Thyroid gland (tissue), 4 donors: ENCODE data around the gene NTF3. TPM values are rescaled to one million over a fixed set of nuclear protein-coding genes. Genes with fewer than 3 reads are reported as not detected.

Experiments
- DNase-seq, 2 donors: peaks; one replicate each; pipeline ENCODE4 v3.0.0-alpha.2; 2019
- H3K27ac ChIP-seq, 3 donors: fragments of 200-600 bp; sonication (generic); 1 replicate in 2 of 3; 2 replicates in 1 of 3; pipeline ENCODE4 v1.5.1; 2016 to 2019; ENCODE audit warnings: mild to moderate bottlenecking in 1 of 3, moderate library complexity in 1 of 3
- H3K27me3 ChIP-seq: fragments of 200-600 bp; sonication (generic); one replicate; pipeline ENCODE4 v1.5.1; 2019
- H3K36me3 ChIP-seq, 2 donors: fragments of 200-600 bp; sonication (generic); one replicate each; pipeline ENCODE4 v1.5.1; 2016 to 2019
- H3K4me1 ChIP-seq, 2 donors: fragments of 200-600 bp; sonication (generic); one replicate each; pipeline ENCODE4 v1.5.1; 2017 to 2019
- H3K4me3 ChIP-seq, 3 donors: fragments of 200-600 bp; sonication (generic); replicated peaks in 1 of 3; 1 replicate in 2 of 3; 2 replicates in 1 of 3; pipeline ENCODE4 v1.5.1; 2016; ENCODE audit warnings: mild to moderate bottlenecking in 1 of 3
- H3K9me3 ChIP-seq: fragments of 200-600 bp; sonication (generic); one replicate; pipeline ENCODE4 v1.5.1; 2017
- POLR2A ChIP-seq, 2 donors: fragments of 450-650 bp; IDR thresholded peaks; one replicate each; pipeline ENCODE4 v1.6.1; 2017; ENCODE audit warnings: antibody characterized with exemption in 2 of 2, mild to moderate bottlenecking in 2 of 2, moderate library complexity in 1 of 2
- WGBS, 2 donors: methylation state at CpG; one replicate each; pipeline ENCODE4 v1.1.5; 2017; 5-methylcytosine and 5-hydroxymethylcytosine counted together
- intact Hi-C: fragments of 100-400 bp; cut with DNase I; formaldehyde crosslinking; loops from one replicate; pipeline ENCODE4 v1.15.1; 2023
- total RNA-seq, 4 donors: library from RNA; depleted of rRNA; stranded (reverse); fragments of >200 nt; gene quantifications; one replicate each; pipeline ENCODE4 v1.2.3, GENCODE V29; 2016
- TF ChIP-seq, protein P1 (sequence below), 6 experiments: fragments of 200-600 bp in 3 of 6; fragments of 450-650 bp in 3 of 6; sonication (generic) in 3 of 6; IDR thresholded peaks; one replicate each; pipeline ENCODE4 v1.5.1; 2016 to 2019; ENCODE audit warnings: antibody characterized with exemption in 6 of 6, mild to moderate bottlenecking in 2 of 6, inconsistent platforms in 1 of 6, moderate library complexity in 1 of 6

NTF3 gene
- total RNA-seq, 4 donors from 2014 or later: not detected

DNA sequence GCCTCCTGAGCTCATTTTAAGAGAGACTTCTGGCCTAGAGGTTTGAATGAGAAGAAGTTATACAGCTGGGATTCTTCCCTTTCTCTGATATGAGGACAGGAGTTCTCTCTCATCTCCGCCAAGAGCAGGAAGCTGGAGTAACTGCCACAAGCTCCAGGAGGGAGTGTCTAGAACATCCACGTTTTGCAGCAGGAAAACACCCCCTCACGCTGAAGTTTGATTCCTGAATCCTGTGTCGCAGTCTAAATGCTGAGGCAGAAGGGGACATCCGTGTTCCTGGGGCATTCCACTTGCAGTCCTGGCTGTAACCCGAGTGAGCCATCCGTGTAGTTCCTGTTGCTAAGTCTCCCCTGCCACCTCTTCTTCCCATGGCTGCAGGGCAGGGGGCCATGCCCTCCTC lies 38.3 kb downstream of the NTF3 start:
- no peak for DNase-seq
- H3K36me3 ChIP-seq: no peaks in the 10 kb centered on the region
- WGBS, 2 donors: 68 to 77% methylated on average over 7 of the region's 7 CpGs
- no peak overlapping the region for H3K4me3 ChIP-seq
- no peaks in the 10 kb centered on the region for H3K4me1 ChIP-seq
- intact Hi-C loops: no loop called here
- TF ChIP-seq, protein P1, sequence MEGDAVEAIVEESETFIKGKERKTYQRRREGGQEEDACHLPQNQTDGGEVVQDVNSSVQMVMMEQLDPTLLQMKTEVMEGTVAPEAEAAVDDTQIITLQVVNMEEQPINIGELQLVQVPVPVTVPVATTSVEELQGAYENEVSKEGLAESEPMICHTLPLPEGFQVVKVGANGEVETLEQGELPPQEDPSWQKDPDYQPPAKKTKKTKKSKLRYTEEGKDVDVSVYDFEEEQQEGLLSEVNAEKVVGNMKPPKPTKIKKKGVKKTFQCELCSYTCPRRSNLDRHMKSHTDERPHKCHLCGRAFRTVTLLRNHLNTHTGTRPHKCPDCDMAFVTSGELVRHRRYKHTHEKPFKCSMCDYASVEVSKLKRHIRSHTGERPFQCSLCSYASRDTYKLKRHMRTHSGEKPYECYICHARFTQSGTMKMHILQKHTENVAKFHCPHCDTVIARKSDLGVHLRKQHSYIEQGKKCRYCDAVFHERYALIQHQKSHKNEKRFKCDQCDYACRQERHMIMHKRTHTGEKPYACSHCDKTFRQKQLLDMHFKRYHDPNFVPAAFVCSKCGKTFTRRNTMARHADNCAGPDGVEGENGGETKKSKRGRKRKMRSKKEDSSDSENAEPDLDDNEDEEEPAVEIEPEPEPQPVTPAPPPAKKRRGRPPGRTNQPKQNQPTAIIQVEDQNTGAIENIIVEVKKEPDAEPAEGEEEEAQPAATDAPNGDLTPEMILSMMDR (IDR thresholded peaks at IDR 0.05): no peak
- TF ChIP-seq POLR2A (IDR thresholded peaks at IDR 0.05): no peak
- H3K9me3 ChIP-seq: no peaks in the 10 kb centered on the region
- H3K27me3 ChIP-seq: no peaks in the 10 kb centered on the region
- no peak overlapping the region for H3K27ac ChIP-seq

DNA sequence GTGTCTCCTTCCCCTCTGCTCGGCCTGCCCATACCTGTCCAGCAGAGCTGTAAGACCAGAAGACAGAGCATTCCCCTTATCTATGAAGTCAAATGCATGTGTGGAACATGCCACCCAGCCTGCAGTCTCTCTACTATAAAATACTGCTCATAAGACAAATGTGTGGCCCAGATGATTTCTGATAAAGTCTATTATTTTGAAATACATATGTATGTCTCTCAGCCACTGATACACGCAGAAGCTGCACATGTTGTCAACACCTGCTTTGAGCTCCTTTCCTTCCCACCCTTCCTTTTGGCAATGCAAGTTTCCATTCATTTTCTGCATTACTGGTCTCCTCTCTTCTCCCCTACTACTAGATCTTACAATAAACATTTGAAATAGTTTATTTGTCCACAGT lies 38.8 kb downstream of the NTF3 start:
- TF ChIP-seq, protein P1 (IDR thresholded peaks at IDR 0.05): no peak
- TF ChIP-seq POLR2A (IDR thresholded peaks at IDR 0.05): no peak
- intact Hi-C loops: no loop called here
- WGBS, 2 donors: 70 to 76% methylated on average over 2 of the region's 2 CpGs
- Histone ChIP-seq H3K4me1 (no peaks in the 10 kb centered on the region), H3K9me3 (no peaks in the 10 kb centered on the region), H3K27me3 (no peaks in the 10 kb centered on the region), H3K36me3 (no peaks in the 10 kb centered on the region), H3K27ac (no peak overlapping the region), H3K4me3 (no peak overlapping the region)
- no peak for DNase-seq

GRCh38 chr12:5473076-5473782 lies 41.3 kb downstream of the NTF3 start:
- no peak for DNase-seq
- Histone ChIP-seq H3K9me3 (no peaks in the 10 kb centered on the region), H3K36me3 (no peaks in the 10 kb centered on the region), H3K27me3 (no peaks in the 10 kb centered on the region), H3K4me1 (no peaks in the 10 kb centered on the region), H3K4me3 (no peak overlapping the region), H3K27ac (no peak overlapping the region)
- intact Hi-C loops: no loop called here
- 60 to 71% methylated on average over 6 of the region's 6 CpGs for WGBS, 2 donors
- TF ChIP-seq POLR2A (IDR thresholded peaks at IDR 0.05): no peak
- TF ChIP-seq, protein P1 (IDR thresholded peaks at IDR 0.05): no peak

DNA sequence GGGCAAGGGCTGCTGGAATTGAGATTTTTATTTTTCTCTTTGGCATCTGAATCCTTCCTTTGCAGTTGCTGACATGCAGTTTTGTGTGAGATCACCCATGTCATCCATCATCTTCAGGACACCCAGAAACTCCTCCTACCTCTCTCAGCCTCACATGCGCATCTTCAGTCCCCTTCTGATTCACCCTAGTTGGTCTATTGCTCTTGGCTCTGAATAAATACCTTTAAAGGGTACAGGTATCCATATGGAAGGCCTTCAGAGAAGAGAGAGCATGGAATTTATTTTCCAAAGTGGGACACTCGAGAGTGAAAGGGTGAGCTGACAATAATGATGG lies 41.8 kb downstream of the NTF3 start:
- Histone ChIP-seq H3K4me1 (no peaks in the 10 kb centered on the region), H3K36me3 (no peaks in the 10 kb centered on the region), H3K27me3 (no peaks in the 10 kb centered on the region), H3K4me3 (no peak overlapping the region), H3K27ac (no peak overlapping the region), H3K9me3 (no peaks in the 10 kb centered on the region)
- intact Hi-C loops: no loop called here
- no peak for DNase-seq
- TF ChIP-seq, protein P1 (IDR thresholded peaks at IDR 0.05): no peak
- no peak for TF ChIP-seq POLR2A (IDR thresholded peaks at IDR 0.05)
- 87 to 89% methylated on average over 2 of the region's 2 CpGs for WGBS, 2 donors

- DNase-seq: no peak
- intact Hi-C loops: no loop called here
- TF ChIP-seq POLR2A (IDR thresholded peaks at IDR 0.05): no peak
- TF ChIP-seq, protein P1 (IDR thresholded peaks at IDR 0.05): no peak
- WGBS, 2 donors: 90 to 91% methylated on average over 6 of the region's 6 CpGs
- Histone ChIP-seq H3K27me3 (no peaks in the 10 kb centered on the region), H3K36me3 (no peaks in the 10 kb centered on the region), H3K4me3 (no peak overlapping the region), H3K4me1 (no peaks in the 10 kb centered on the region), H3K27ac (no peak overlapping the region), H3K9me3 (no peaks in the 10 kb centered on the region)
Observed at GRCh38 chr12:5476356-5476755, 44.4 kb downstream of the NTF3 start.
